NOMO-1 treated with dmso at 0.1 percent for 144 hours (cell line): Measurements from ENCODE around the gene SLC26A11.
"Not testable (repeated sequence)": the region's sequence is repeated elsewhere in the genome, so short reads cannot be mapped to it uniquely, and the experiment has no call there.

ENCODE experiments used
- DNase-seq: peaks from one replicate; lab custom pipeline; 2025; ENCODE audit not compliant: unreplicated experiment; lab: John Stamatoyannopoulos, UW

The SLC26A11 gene

GRCh38 chr17:80243526-80244433 is 23.6 kb downstream of the SLC26A11 start:
- no peak for DNase-seq

DNA sequence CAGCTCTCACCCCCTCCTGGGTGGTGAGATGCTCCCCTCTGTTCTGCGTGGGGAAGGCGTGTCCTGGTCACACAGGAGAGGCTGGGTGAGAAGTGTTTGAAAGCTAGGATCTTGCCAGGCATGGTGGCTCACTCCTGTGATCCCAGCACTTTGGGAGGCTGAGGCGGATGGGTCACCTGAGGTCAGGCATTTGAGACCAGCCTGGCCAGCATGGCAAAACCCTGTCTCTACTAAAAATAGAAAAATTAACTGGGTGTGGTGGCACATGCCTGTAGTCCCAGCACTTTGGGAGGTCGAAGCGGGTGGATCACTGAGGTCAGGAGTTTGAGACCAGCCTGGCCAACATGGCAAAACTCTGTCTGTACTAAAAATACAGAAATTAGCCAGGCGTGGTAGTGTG is 24.2 kb downstream of the SLC26A11 start:
- DNase-seq = not testable (repeated sequence)

- DNase-seq = no peak
These were observed 24.8 kb downstream of the SLC26A11 start for GRCh38 chr17:80244871-80245509.

- no peak for DNase-seq
These were observed 25.5 kb downstream of the SLC26A11 start for GRCh38 chr17:80245566-80246265.

GRCh38 chr17:80246266-80246681 is 26.0 kb downstream of the SLC26A11 start:
- no peak for DNase-seq

- no peak for DNase-seq
These were observed 26.5 kb downstream of the SLC26A11 start for GRCh38 chr17:80246726-80247125.

DNA sequence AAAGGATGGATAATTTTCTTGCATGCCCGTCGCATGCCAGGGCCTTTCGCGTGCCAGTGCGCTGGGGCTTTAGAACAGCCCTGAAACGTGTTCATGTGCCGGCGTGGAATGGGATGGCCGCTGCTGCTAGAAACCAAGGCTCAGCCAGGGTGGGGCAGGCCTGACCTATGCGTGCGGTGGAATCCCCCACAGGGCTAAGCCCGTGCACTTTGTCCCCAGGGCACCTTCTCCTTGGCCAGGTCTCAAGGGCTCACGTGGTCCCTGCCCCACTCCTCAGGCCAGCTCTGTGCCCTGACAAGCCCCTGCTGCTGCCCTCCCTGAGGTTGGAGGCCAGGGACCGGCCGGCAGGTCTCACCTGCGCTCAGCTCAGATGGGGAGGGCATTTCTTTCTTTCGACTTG is 27.3 kb downstream of the SLC26A11 start:
- no peak for DNase-seq

DNA sequence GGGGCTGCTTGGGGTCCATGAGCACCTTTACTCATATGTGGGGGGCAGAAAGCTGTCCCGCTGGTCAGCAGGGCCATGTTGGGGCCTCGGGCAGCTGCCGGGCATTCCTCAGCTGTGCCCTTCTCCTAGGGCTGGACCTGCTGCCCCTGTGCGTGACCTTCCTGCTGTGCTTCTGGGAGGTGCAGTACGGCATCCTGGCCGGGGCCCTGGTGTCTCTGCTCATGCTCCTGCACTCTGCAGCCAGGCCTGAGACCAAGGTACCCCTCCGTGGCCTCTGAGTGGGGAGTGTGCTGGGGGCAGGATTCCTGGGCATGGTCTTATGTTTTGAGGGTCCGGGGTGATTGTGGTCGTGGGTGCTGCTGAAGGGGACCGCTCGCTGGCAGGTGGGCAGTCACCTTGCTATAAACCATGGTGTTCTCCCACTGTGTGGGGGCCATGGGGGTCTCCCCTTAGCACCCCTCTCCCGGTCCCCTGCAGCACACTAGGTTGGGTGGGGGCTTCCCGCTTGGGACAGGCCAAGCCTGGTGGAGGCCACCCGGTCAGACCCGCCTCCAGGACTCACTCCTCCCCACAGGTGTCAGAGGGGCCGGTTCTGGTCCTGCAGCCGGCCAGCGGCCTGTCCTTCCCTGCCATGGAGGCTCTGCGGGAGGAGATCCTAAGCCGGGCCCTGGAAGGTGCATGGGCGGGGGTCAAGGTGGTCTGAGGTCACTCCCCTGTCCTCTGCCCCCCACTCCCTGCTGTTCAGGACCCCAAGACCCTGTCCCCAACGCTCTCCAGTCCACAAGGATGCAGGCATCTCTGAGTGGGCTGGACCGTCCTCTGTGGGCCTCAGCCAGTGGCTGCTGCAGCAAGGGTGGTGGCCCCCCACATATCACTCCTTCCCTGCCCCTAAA is 28.0 kb downstream of the SLC26A11 start:
- no peak for DNase-seq

DNA sequence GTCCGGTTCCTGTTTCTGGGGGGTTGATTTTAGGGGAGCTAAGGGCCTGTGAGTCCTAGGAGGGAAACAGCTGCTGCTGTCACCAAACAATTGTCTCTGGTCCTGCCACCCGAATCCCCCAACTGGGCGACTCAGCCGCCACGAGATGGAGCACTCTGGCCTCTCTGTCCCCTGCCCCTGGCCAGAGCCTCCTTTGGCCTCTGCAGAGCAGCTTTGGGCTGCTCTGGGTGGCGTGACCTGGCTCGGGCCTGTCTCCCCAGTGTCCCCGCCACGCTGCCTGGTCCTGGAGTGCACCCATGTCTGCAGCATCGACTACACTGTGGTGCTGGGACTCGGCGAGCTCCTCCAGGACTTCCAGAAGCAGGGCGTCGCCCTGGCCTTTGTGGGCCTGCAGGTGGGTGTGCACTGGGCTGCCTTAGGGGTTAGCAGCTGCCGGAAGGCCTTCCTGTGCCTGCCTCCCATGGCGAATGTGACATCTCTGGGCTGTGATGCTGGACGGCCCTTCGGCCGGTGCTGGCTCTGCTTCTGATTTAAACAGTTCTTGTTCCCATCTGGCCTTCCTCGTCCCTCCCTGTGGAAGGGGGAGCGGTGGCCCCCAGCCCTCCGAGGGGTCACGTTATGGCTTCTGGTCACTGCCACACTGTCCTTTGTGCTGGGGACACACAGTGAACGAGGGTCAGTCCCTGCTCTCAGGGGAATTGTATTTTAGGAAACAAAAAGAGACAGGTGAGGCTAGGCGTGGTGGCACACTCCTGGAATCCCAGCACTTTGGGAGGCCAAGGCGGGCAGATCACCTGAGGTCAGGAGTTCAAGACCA is 28.9 kb downstream of the SLC26A11 start:
- no peak for DNase-seq

GRCh38 chr17:80251966-80252365 is 31.7 kb downstream of the SLC26A11 start:
- DNase-seq = no peak

DNA sequence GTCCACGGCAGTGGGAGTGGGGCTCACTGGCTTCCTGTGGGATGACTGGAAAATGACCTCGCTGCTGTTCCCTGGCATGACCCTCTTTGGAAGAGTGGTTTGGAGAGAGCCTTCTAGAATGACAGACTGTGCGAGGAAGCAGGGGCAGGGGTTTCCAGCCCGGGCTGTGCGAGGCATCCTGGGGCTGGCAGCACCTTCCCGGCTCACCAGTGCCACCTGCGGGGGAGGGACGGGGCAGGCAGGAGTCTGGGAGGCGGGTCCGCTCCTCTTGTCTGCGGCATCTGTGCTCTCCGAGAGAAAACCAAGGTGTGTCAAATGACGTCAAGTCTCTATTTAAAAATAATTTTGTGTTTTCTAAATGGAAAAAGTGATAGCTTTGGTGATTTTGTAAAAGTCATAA is 32.6 kb downstream of the SLC26A11 start:
- peak; percentile 25 for DNase-seq

- no peak for DNase-seq
These were observed 33.6 kb downstream of the SLC26A11 start for GRCh38 chr17:80253631-80254395.

DNA sequence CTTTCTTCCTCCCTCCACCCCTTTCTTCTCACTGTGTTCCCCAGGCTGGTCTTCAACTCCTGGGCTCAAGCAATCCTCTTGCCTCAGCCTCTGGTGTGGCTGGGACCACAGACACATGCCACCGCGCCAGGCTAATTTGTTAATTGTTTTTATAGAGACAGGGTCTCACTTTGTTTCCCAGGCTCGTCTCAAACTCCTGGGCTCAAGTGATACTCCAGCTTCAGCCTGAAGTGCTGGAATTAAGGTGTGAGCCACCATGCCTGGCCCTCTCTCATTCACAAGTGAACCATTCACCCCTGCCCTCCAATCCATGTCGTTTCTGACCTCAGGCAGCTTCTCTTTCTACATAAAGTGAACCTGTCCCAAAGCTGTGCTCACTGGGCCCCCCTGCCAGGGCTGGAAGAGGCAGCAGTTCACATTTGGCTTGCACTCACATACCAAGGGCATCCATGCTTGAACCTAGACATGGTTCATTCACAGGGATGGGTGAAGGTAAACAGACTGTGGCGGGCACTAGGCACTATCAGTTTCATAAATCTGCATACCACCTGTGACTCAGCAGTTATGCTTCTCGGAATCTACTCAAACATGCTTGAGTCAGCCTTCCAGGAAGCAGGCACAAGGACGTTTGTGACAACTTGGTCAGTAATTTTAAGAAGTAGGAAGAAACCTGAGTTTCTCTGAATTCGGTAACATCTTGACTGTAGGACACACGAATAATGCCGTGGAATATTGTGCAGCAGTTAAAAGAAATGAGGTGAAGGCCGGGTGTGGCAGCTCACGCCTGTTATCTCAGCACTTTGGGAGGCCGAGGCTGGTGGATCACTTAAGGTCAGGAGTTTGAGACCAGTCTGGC is 34.4 kb downstream of the SLC26A11 start:
- peak; percentile 56 for DNase-seq

DNA sequence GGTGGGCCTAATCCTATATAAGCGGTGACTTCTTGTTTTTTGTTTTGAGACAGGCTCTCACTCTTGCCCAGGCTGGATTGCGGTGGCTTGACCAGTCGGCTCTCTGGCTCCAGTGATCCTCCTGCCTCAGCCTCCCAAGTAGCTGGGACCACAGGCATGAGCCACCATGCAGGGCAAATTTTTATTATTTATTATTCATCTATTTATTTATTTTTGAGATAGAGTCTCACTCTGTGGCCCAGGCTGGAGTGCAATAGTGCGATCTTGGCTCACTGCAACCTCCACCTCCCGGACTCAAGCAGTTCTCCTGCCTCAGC is 35.8 kb downstream of the SLC26A11 start:
- DNase-seq = no peak

DNA sequence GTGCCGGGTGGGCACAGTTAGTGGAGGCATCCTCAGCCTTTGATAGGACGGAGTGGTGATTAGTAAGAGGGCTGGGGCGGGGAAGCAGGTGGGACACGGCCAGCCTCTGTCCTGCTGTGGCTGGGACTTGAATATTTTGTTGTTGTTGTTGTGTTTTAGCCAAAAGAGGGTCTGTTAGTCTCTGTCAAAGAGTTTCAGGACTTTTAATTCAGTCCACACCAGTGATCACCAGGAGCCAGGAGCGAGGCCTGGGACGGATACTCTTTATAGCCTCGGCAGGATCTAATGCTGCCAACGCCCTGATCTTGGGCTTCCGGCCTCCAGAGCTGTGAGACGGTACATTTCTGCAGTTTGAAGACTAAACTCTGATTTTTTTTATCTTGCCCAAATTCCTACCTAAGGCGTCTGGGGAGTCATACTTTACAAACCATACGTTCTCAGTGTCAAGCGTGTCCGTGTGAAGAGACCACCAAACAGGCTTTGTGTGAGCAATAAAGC is 37.5 kb downstream of the SLC26A11 start:
- DNase-seq = no peak

DNA sequence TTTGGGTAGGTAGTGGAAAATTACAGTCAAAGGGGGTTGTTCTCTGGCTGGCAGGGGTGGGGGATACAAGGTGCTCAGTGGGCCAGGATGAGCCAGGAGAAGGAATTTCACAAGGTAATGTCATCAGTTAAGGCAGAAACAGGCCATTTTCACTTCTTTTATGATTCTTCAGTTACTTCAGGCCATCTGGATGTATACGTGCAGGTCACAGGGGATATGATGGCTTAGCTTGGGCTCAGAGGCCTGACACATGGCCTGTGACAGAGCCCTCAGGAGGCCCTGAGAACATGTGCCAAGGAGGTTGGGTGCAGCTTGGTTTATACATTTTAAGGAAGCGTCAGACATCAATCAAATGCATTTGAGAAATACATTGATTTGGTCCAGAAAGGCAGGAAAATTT is 38.1 kb downstream of the SLC26A11 start:
- not testable (repeated sequence) for DNase-seq

- no peak for DNase-seq
These were observed 39.3 kb downstream of the SLC26A11 start for GRCh38 chr17:80259457-80260068.

DNA sequence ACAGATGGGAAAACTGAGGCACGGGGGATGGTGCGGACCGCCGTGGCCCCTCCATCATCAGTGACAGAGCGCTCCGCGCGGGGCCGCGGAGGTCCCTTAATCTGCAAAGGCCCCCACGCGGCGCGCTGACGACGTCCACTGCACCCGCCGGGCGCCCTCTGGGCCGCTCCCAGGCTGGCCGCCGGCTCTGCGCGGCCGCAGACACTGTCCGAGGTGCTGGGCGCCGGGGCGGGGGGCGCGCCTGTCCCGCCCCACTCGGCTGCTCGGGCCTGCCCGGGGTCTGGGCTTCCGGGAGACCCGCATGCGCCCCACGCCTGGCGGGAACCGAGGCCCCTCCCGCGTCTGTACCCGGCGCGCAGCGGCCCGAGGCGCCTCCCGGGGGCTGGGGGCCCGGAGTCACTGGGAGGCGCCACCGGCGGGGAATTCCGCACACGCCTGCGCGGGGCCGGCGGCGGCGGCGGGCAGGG is 39.9 kb downstream of the SLC26A11 start:
- peak; percentile 41 for DNase-seq
